HG03064 (cell line): ENCODE measurements around the gene RNF213.

ENCODE experiments used
- ATAC-seq: cut with Tn5 transposase; IDR thresholded peaks from one replicate; pipeline ENCODE4 v1.9.1; 2021; ENCODE audit warnings: low read depth; ENCODE audit not compliant: unreplicated experiment

The RNF213 gene

GRCh38 chr17:80363120-80363515, 102.5 kb downstream of the RNF213 start:
- no peak for ATAC-seq

- ATAC-seq = no peak
Observed at GRCh38 chr17:80363518-80364090, 103.0 kb downstream of the RNF213 start.

GRCh38 chr17:80364091-80364691, 103.5 kb downstream of the RNF213 start:
- ATAC-seq = no peak

GRCh38 chr17:80365001-80365965, 104.6 kb downstream of the RNF213 start:
- ATAC-seq = no peak

GRCh38 chr17:80365983-80366382, 105.3 kb downstream of the RNF213 start:
- no peak for ATAC-seq

GRCh38 chr17:80367503-80367902, 106.9 kb downstream of the RNF213 start:
- no peak for ATAC-seq

- no peak for ATAC-seq
Observed at GRCh38 chr17:80371196-80371595, 110.5 kb downstream of the RNF213 start.

- ATAC-seq = no peak
Observed at GRCh38 chr17:80372456-80372855, 111.8 kb downstream of the RNF213 start.

- ATAC-seq = no peak
Observed at GRCh38 chr17:80372922-80373570, 112.4 kb downstream of the RNF213 start.

GRCh38 chr17:80374039-80374731, 113.5 kb downstream of the RNF213 start:
- ATAC-seq = no peak

GRCh38 chr17:80374732-80375585, 114.3 kb downstream of the RNF213 start:
- ATAC-seq = no peak

GRCh38 chr17:80376531-80376930, 115.9 kb downstream of the RNF213 start:
- ATAC-seq = no peak

- ATAC-seq = no peak
Observed at GRCh38 chr17:80377798-80378197, 117.1 kb downstream of the RNF213 start.

GRCh38 chr17:80379348-80379747, 118.7 kb downstream of the RNF213 start:
- no peak for ATAC-seq

- ATAC-seq = no peak
Observed at GRCh38 chr17:80380068-80380467, 119.4 kb downstream of the RNF213 start.

GRCh38 chr17:80380555-80381002, 119.9 kb downstream of the RNF213 start:
- ATAC-seq = no peak

GRCh38 chr17:80381416-80381923, 120.8 kb downstream of the RNF213 start:
- ATAC-seq = no peak

GRCh38 chr17:80382446-80382845, 121.8 kb downstream of the RNF213 start:
- no peak for ATAC-seq

GRCh38 chr17:80382956-80383355, 122.3 kb downstream of the RNF213 start:
- no peak for ATAC-seq
